H1 (cell line): ENCODE measurements around the gene NCAM1. TPM values are rescaled to one million over a fixed set of nuclear protein-coding genes. Genes with fewer than 3 reads are reported as not detected.

Experiments used
- HDAC6 ChIP-seq: IDR thresholded peaks from one replicate; pipeline ENCODE4 v1.7.1; 2012; ENCODE audit warnings: low read depth, mild to moderate bottlenecking, inconsistent platforms, low read length, moderate library complexity
- RBBP5 ChIP-seq: IDR thresholded peaks from 2 replicates; pipeline ENCODE4 v1.7.1; 2012; ENCODE audit warnings: low read depth, mild to moderate bottlenecking, inconsistent platforms, low read length, moderate library complexity, borderline replicate concordance
- SP2 ChIP-seq: IDR thresholded peaks from 2 replicates; pipeline ENCODE4 v1.6.1; 2012; ENCODE audit warnings: mild to moderate bottlenecking, low read length, inconsistent platforms
- polyA plus RNA-seq, 7 experiments: library from polyadenylated mRNA; depleted of rRNA in 3 of 7; stranded (reverse) in 5 of 7; unstranded in 2 of 7; fragments of >200 nt in 5 of 7; fragments of 200-250 nt in 2 of 7; gene quantifications; 1 replicate in 5 of 7; 2 replicates in 1 of 7; 4 replicates in 1 of 7; pipeline versions ENCODE4 v1.2.1 to v1.2.3, GENCODE V29; 2011 to 2013; ENCODE audit warnings: missing spikeins in 2 of 7, mixed read lengths in 2 of 7
- total RNA-seq: library from RNA; stranded (reverse); fragmentation: NEBNext Ultra II Directional; extraction: Animal tissue kit (Norgen Biotek cat#: 25700); gene quantifications from 2 replicates; pipeline ENCODE4 v1.2.1, GENCODE V29; 2021

NCAM1 gene
- total and polyA plus RNA-seq, 2 of the 8 experiments (the other 6 are each of a cell fraction or from before 2014, with no cell fraction given), result 3.1 to 4.3 TPM

- TF ChIP-seq HDAC6, result no peak
- TF ChIP-seq SP2, result no peak
- TF ChIP-seq RBBP5, result no peak
Observed at GRCh38 chr11:113273720-113274119, 312.5 kb downstream of the NCAM1 start (continued).
